ENCODE measurements around the gene PCBP3. TPM values are rescaled to one million over a fixed set of nuclear protein-coding genes. Genes with fewer than 3 reads are reported as not detected.

Gene PCBP3
- total RNA-seq, 1 donor from 2014 or later: 5.5 TPM

- no peak for DNase-seq
Observed at GRCh38 chr21:45862543-45863207, 219.2 kb downstream of the PCBP3 start.

- no peak for DNase-seq
Observed at GRCh38 chr21:45863267-45863666, 219.7 kb downstream of the PCBP3 start.

- no peak for DNase-seq
Observed at GRCh38 chr21:45863751-45864150, 220.2 kb downstream of the PCBP3 start.

GRCh38 chr21:45864436-45864835 lies 220.9 kb downstream of the PCBP3 start:
- no peak for DNase-seq

GRCh38 chr21:45865106-45865835 lies 221.7 kb downstream of the PCBP3 start:
- DNase-seq: no peak

GRCh38 chr21:45866551-45866950 lies 223.0 kb downstream of the PCBP3 start:
- DNase-seq: no peak

- no peak for DNase-seq
Observed at GRCh38 chr21:45867041-45867666, 223.6 kb downstream of the PCBP3 start.

GRCh38 chr21:45867671-45868081 lies 224.2 kb downstream of the PCBP3 start:
- DNase-seq: no peak

- no peak for DNase-seq
Observed at GRCh38 chr21:45868086-45868485, 224.6 kb downstream of the PCBP3 start.

GRCh38 chr21:45868488-45868887 lies 225.0 kb downstream of the PCBP3 start:
- DNase-seq: no peak

- DNase-seq: no peak
Observed at GRCh38 chr21:45869121-45870007, 225.8 kb downstream of the PCBP3 start.

GRCh38 chr21:45870421-45870820 lies 226.9 kb downstream of the PCBP3 start:
- no peak for DNase-seq

GRCh38 chr21:45870851-45871615 lies 227.5 kb downstream of the PCBP3 start:
- DNase-seq: no peak

- no peak for DNase-seq
Observed at GRCh38 chr21:45871616-45872236, 228.2 kb downstream of the PCBP3 start.

- no peak for DNase-seq
Observed at GRCh38 chr21:45872471-45872870, 228.9 kb downstream of the PCBP3 start.

- no peak for DNase-seq
Observed at GRCh38 chr21:45872902-45873301, 229.4 kb downstream of the PCBP3 start.

GRCh38 chr21:45873418-45873817 lies 229.9 kb downstream of the PCBP3 start:
- DNase-seq: no peak

- no peak for DNase-seq
Observed at GRCh38 chr21:45873866-45874265, 230.3 kb downstream of the PCBP3 start.

- no peak for DNase-seq
Observed at GRCh38 chr21:45874716-45875415, 231.3 kb downstream of the PCBP3 start.

GRCh38 chr21:45875416-45875760 lies 231.9 kb downstream of the PCBP3 start:
- no peak for DNase-seq

- DNase-seq: no peak
Observed at GRCh38 chr21:45875881-45876280, 232.4 kb downstream of the PCBP3 start.
